NT2/D1 (cell line): Measurements from ENCODE around the gene NR3C2.

Experiments used
- DNase-seq: peaks from one replicate; pipeline ENCODE4 v3.0.0-alpha.2; 2011; ENCODE audit warnings: low read depth, low spot score
- H3K27me3 ChIP-seq: 2 replicates; pipeline ENCODE4 v1.6.0; 2011; ENCODE audit warnings: mild to moderate bottlenecking; ENCODE audit not compliant: insufficient read length, insufficient read depth
- H3K36me3 ChIP-seq: 2 replicates; pipeline ENCODE4 v1.6.1; 2011; ENCODE audit warnings: mild to moderate bottlenecking, low read length, mixed read lengths; ENCODE audit not compliant: insufficient read depth, insufficient read length
- H3K4me1 ChIP-seq: 2 replicates; pipeline ENCODE4 v1.5.1; 2011; ENCODE audit not compliant: insufficient read depth, insufficient read length
- H3K4me3 ChIP-seq: 2 replicates; pipeline ENCODE4 v1.5.1; 2011; ENCODE audit warnings: low read depth; ENCODE audit not compliant: insufficient read length
- H3K9ac ChIP-seq: 2 replicates; pipeline ENCODE4 v1.6.0; 2011; ENCODE audit warnings: low read depth; ENCODE audit not compliant: insufficient read length
- H3K9me3 ChIP-seq: 2 replicates; pipeline ENCODE4 v1.5.1; 2011; ENCODE audit warnings: mild to moderate bottlenecking, low read length; ENCODE audit not compliant: insufficient read depth
- SUZ12 ChIP-seq: IDR thresholded peaks from 2 replicates; pipeline ENCODE4 v1.6.1; 2011; ENCODE audit not compliant: insufficient read length, insufficient read depth; ENCODE audit errors: extremely low read depth
- YY1 ChIP-seq: IDR thresholded peaks from 2 replicates; pipeline ENCODE4 v1.6.1; 2011; ENCODE audit not compliant: insufficient read length, insufficient read depth
- ZNF274 ChIP-seq: IDR thresholded peaks from 2 replicates; pipeline ENCODE4 v1.6.1; 2011; ENCODE audit warnings: mild to moderate bottlenecking, low read depth, low read length

The NR3C2 gene

DNA sequence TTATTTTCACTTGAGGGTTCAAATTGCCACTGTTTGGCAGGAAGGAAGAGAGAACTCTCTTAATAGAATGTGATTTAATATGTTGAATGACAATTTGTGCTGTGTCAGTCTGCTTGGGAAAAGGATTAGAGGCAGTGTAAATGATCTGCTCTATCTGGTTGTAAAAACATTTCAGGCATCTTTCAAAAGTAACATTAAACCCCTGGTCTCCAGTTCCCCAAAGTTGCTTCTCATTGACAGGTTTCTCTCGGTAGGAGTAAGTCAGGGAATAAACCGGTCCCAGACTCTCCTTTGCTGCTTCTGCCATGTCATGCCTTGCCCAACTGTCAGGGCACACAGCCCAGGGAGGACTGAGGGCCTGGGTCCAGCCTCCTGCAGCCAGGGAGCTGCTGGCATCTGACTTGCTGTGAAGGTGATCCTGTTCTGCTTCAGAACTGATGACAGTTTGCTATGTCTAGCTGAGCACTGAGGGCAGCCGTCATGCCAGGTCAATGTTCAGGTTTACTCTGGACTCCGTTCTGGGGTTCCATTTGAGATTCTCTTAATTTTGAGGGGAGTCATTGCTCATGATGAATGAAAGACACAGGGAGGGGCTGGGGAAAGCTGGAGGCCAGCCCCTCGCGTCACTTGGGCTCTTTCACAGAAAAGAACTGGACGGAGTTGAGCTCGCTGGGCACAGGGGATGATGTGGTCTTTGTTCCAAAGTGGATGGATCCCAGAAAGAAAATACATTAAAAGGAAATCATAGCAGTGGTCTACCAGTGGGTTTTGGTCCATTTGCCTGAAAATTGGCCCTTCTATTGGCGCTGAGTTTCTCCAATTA lies 397.9 kb downstream of the NR3C2 start:
- Histone ChIP-seq H3K9me3 (no peaks in the 10 kb centered on the region), H3K27me3 (no peaks in the 10 kb centered on the region), H3K4me3 (no peak overlapping the region)

DNA sequence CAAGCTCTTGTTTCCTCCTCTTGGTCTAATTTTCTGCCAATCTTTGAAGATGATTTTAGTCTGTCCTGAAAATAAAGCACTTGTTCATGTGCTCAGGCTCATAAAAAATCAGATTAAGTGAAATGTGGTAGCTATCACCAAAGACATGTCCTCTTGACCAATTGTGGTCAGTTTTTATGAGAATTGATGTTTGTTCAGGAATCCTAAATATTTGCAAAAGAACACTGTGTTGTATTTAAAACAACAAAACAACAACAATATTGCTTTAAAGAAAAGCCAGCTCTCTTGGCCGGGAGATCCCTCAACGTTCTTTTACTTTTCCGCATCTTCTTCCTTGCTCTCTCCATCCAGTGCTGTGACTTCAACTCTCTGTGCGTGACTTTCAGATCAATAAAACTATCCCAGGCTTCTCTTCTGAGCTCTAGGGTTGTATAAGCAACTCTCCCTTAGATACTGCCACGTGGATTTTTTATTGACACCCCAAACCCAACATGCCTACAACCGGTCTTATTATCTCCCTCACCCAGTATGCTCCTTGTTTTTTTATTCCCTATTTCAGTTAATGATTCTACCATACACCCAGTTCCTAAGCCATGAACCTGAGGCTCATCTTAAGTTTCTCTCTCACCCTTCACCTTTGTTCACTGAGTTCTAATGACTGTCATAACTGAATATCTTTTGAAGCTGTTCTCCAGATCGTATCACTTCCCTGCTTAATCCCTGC lies 400.4 kb downstream of the NR3C2 start:
- DNase-seq, result no peak
- no peaks in the 10 kb centered on the region for H3K27me3 ChIP-seq
- H3K36me3 ChIP-seq, result peaks cover under 1% of the 10 kb centered on the region
- no peaks in the 10 kb centered on the region for H3K9me3 ChIP-seq
- H3K4me1 ChIP-seq, result no peaks in the 10 kb centered on the region
- H3K4me3 ChIP-seq, result no peak overlapping the region
- H3K9ac ChIP-seq, result no peak overlapping the region
- TF ChIP-seq ZNF274 (no peak), YY1 (no peak), SUZ12 (no peak)

More for the DNA sequence above, 397.9 kb downstream of the NR3C2 start:
- Histone ChIP-seq H3K4me1 (no peaks in the 10 kb centered on the region), H3K36me3 (peaks cover 11% of the 10 kb centered on the region), H3K9ac (no peak overlapping the region)
- no peak for TF ChIP-seq YY1
- no peak for TF ChIP-seq ZNF274
- TF ChIP-seq SUZ12, result no peak
- no peak for DNase-seq

DNA sequence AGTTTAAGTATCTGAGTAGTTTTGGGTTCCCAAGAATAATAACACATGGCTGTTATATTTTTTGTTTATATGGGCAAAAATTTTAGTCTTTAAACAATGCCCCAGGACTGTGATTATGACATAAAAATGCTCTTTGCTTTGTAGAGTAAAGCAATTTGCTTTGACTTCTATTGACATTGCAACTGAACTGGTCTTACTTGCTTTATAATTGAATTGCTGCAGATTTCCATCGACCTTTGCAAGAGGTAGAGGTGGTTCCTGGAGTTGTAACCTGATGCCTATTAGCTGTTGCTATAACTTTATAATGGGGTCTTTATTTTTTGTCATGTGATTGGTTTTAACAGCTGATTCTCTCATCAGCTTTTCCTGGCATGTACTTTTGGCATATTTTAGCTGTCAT lies 407.4 kb downstream of the NR3C2 start:
- TF ChIP-seq ZNF274 (no peak), YY1 (no peak), SUZ12 (no peak)
- Histone ChIP-seq H3K9me3 (no peaks in the 10 kb centered on the region), H3K4me3 (no peak overlapping the region), H3K36me3 (no peaks in the 10 kb centered on the region), H3K9ac (no peak overlapping the region), H3K4me1 (no peaks in the 10 kb centered on the region), H3K27me3 (no peaks in the 10 kb centered on the region)
- no peak for DNase-seq

DNA sequence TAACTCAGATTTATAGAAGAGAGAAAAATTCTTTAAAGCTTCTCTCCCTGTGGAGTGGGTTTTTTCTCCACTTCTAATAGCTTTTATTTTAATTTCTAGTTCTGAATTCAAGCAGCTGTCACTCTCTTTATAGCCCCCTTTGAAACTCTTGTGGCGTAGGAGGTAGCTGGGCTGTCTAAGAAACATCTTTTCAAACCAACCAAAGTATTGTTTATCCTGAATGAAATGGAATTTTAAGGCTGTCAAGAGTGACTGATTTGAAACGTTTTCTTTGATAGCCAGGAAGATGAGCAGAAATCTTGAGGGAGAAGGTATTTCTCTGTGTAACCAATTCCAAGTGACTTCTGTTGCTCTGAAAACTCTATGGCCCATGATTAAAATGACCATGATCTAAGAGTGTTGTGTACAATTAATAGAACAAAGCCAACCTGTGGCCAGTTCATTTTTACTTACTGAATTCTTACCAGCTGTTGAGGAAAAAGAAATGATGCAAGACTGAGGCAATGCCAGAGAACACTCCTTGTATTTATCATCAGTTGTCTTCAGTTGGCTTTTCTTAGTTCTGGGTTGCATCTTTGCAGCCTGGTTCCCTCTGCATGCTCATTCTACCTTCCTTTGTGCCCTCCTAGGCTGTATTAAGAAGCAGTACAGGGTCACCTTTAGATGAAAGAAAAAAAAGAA lies 411.9 kb downstream of the NR3C2 start:
- no peak for DNase-seq
- H3K4me1 ChIP-seq, result no peaks in the 10 kb centered on the region
- no peaks in the 10 kb centered on the region for H3K9me3 ChIP-seq
- no peaks in the 10 kb centered on the region for H3K36me3 ChIP-seq
- no peaks in the 10 kb centered on the region for H3K27me3 ChIP-seq
- TF ChIP-seq SUZ12 (no peak), YY1 (no peak), ZNF274 (no peak)
- H3K4me3 ChIP-seq, result no peak overlapping the region
- no peak overlapping the region for H3K9ac ChIP-seq

DNA sequence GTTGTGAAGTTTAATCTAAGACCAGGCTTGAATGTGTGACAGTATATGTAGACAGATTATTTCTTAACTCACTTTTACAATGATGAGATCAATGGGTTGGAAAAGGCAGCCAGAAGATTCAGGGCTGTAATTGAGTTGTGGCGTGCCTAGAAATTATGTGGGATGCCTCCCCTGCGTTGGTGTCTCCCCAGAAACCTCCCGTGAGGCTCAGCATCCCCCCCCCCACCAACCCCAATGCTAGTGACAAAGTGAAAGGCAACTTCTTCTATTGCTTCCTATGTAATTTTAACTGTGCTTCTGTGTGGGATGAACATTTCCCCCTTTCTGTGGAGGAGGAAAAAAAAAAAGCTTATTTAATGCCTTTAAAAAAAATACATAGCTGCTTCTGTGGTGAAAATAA lies 412.4 kb downstream of the NR3C2 start:
- Histone ChIP-seq H3K4me1 (no peaks in the 10 kb centered on the region), H3K9me3 (no peaks in the 10 kb centered on the region), H3K4me3 (no peak overlapping the region), H3K9ac (no peak overlapping the region), H3K36me3 (no peaks in the 10 kb centered on the region), H3K27me3 (no peaks in the 10 kb centered on the region)
- no peak for TF ChIP-seq SUZ12
- TF ChIP-seq YY1, result no peak
- no peak for TF ChIP-seq ZNF274
- no peak for DNase-seq
